Measurements from ENCODE around the gene SCNN1A.
A peak's percentile ranks its signal among the peaks of the same experiment; 100 is the strongest.

The SCNN1A gene

GRCh38 chr12:6303071-6303470, 72.3 kb downstream of the SCNN1A start:
- TF ChIP-seq ARNTL (CRISPR knock-in tag; IDR thresholded peaks at IDR 0.05; ENCODE audit: borderline replicate concordance, low read depth) (no peak), SNAI2 (CRISPR knock-in tag; IDR thresholded peaks at IDR 0.05) (no peak), ZNF70 (CRISPR knock-in tag; IDR thresholded peaks at IDR 0.05) (no peak), ISL1 (CRISPR knock-in tag; IDR thresholded peaks at IDR 0.05) (no peak), TCF4 (CRISPR knock-in tag; IDR thresholded peaks at IDR 0.05; ENCODE audit: borderline replicate concordance) (no peak), GLIS3 (CRISPR knock-in tag; IDR thresholded peaks at IDR 0.05) (no peak), ZC3H10 (CRISPR knock-in tag; IDR thresholded peaks at IDR 0.05) (no peak), BACH2 (CRISPR knock-in tag; IDR thresholded peaks at IDR 0.05; ENCODE audit: borderline replicate concordance) (no peak), ZNF565 (CRISPR knock-in tag; conservative IDR thresholded peaks at IDR 0.05; ENCODE audit: low read depth) (no peak), ZFP30 (CRISPR knock-in tag; IDR thresholded peaks at IDR 0.05) (no peak), ZNF8 (CRISPR knock-in tag; IDR thresholded peaks at IDR 0.05) (no peak)
- TF ChIP-seq, protein P1, sequence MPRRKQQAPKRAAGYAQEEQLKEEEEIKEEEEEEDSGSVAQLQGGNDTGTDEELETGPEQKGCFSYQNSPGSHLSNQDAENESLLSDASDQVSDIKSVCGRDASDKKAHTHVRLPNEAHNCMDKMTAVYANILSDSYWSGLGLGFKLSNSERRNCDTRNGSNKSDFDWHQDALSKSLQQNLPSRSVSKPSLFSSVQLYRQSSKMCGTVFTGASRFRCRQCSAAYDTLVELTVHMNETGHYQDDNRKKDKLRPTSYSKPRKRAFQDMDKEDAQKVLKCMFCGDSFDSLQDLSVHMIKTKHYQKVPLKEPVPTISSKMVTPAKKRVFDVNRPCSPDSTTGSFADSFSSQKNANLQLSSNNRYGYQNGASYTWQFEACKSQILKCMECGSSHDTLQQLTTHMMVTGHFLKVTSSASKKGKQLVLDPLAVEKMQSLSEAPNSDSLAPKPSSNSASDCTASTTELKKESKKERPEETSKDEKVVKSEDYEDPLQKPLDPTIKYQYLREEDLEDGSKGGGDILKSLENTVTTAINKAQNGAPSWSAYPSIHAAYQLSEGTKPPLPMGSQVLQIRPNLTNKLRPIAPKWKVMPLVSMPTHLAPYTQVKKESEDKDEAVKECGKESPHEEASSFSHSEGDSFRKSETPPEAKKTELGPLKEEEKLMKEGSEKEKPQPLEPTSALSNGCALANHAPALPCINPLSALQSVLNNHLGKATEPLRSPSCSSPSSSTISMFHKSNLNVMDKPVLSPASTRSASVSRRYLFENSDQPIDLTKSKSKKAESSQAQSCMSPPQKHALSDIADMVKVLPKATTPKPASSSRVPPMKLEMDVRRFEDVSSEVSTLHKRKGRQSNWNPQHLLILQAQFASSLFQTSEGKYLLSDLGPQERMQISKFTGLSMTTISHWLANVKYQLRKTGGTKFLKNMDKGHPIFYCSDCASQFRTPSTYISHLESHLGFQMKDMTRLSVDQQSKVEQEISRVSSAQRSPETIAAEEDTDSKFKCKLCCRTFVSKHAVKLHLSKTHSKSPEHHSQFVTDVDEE (CRISPR knock-in tag; IDR thresholded peaks at IDR 0.05), result no peak
- TF ChIP-seq, protein P2, sequence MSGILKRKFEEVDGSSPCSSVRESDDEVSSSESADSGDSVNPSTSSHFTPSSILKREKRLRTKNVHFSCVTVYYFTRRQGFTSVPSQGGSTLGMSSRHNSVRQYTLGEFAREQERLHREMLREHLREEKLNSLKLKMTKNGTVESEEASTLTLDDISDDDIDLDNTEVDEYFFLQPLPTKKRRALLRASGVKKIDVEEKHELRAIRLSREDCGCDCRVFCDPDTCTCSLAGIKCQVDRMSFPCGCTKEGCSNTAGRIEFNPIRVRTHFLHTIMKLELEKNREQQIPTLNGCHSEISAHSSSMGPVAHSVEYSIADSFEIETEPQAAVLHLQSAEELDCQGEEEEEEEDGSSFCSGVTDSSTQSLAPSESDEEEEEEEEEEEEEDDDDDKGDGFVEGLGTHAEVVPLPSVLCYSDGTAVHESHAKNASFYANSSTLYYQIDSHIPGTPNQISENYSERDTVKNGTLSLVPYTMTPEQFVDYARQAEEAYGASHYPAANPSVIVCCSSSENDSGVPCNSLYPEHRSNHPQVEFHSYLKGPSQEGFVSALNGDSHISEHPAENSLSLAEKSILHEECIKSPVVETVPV (CRISPR knock-in tag; IDR thresholded peaks at IDR 0.05), result no peak
- ATAC-seq, result no peak

- TF ChIP-seq PPARA (CRISPR knock-in tag; IDR thresholded peaks at IDR 0.05; ENCODE audit: borderline replicate concordance), result no peak
- TF ChIP-seq, protein P1 (CRISPR knock-in tag; IDR thresholded peaks at IDR 0.05), result no peak
- TF ChIP-seq ESRRG (CRISPR knock-in tag; IDR thresholded peaks at IDR 0.05), result no peak
- TF ChIP-seq SNAI2 (CRISPR knock-in tag; IDR thresholded peaks at IDR 0.05), result no peak
- TF ChIP-seq GLIS3 (CRISPR knock-in tag; IDR thresholded peaks at IDR 0.05), result no peak
- TF ChIP-seq ZC3H10 (CRISPR knock-in tag; IDR thresholded peaks at IDR 0.05), result no peak
- no peak for ATAC-seq
Observed at GRCh38 chr12:6302621-6303020, 72.7 kb downstream of the SCNN1A start.

GRCh38 chr12:6301721-6302120, 73.6 kb downstream of the SCNN1A start:
- ATAC-seq, result peak; percentile 46; the same call in 1 of the 3 replicates
- no peak for TF ChIP-seq RARB (CRISPR knock-in tag; IDR thresholded peaks at IDR 0.05)
- TF ChIP-seq OSR1 (CRISPR knock-in tag; IDR thresholded peaks at IDR 0.05), result no peak
- TF ChIP-seq ZNF70 (CRISPR knock-in tag; IDR thresholded peaks at IDR 0.05), result no peak

DNA sequence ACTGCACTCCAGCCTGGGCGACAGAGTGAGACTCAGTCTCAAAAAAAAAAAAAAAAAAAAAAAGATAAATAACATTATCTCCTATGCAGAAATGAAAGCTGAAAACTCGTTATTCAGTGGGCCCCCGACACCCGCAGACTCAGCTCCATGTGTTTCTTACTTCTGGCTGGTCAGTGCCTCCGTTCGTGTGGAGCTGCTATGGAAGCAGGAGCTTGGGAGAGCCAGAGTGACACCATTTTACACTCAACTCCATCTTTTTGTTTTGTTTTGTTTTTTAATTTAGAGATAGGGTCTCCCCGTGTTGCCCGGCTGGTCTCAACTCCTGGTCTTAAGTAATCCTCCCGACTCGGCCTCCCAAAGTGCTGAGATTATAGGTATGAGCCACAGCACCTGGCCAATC, 78.2 kb downstream of the SCNN1A start:
- no peak for ATAC-seq
- TF ChIP-seq, protein P3, sequence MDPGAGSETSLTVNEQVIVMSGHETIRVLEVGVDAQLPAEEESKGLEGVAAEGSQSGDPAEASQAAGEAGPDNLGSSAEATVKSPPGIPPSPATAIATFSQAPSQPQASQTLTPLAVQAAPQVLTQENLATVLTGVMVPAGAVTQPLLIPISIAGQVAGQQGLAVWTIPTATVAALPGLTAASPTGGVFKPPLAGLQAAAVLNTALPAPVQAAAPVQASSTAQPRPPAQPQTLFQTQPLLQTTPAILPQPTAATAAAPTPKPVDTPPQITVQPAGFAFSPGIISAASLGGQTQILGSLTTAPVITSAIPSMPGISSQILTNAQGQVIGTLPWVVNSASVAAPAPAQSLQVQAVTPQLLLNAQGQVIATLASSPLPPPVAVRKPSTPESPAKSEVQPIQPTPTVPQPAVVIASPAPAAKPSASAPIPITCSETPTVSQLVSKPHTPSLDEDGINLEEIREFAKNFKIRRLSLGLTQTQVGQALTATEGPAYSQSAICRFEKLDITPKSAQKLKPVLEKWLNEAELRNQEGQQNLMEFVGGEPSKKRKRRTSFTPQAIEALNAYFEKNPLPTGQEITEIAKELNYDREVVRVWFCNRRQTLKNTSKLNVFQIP (CRISPR knock-in tag; IDR thresholded peaks at IDR 0.05; ENCODE audit: borderline replicate concordance, low read depth), result no peak
- TF ChIP-seq CSDC2 (CRISPR knock-in tag; IDR thresholded peaks at IDR 0.05) (no peak), ISL1 (CRISPR knock-in tag; IDR thresholded peaks at IDR 0.05) (no peak), GLIS3 (CRISPR knock-in tag; IDR thresholded peaks at IDR 0.05) (no peak), ESRRG (CRISPR knock-in tag; IDR thresholded peaks at IDR 0.05) (no peak), ZFP3 (CRISPR knock-in tag; IDR thresholded peaks at IDR 0.05) (no peak), SNAI2 (CRISPR knock-in tag; IDR thresholded peaks at IDR 0.05) (no peak), BACH2 (CRISPR knock-in tag; IDR thresholded peaks at IDR 0.05; ENCODE audit: borderline replicate concordance) (no peak), RARB (CRISPR knock-in tag; IDR thresholded peaks at IDR 0.05) (no peak), ZNF565 (CRISPR knock-in tag; conservative IDR thresholded peaks at IDR 0.05; ENCODE audit: low read depth) (no peak), ZC3H10 (CRISPR knock-in tag; IDR thresholded peaks at IDR 0.05) (no peak)
- TF ChIP-seq, protein P1 (CRISPR knock-in tag; IDR thresholded peaks at IDR 0.05), result no peak
- TF ChIP-seq, protein P4, sequence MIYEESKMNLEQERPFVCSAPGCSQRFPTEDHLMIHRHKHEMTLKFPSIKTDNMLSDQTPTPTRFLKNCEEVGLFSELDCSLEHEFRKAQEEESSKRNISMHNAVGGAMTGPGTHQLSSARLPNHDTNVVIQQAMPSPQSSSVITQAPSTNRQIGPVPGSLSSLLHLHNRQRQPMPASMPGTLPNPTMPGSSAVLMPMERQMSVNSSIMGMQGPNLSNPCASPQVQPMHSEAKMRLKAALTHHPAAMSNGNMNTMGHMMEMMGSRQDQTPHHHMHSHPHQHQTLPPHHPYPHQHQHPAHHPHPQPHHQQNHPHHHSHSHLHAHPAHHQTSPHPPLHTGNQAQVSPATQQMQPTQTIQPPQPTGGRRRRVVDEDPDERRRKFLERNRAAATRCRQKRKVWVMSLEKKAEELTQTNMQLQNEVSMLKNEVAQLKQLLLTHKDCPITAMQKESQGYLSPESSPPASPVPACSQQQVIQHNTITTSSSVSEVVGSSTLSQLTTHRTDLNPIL (CRISPR knock-in tag; IDR thresholded peaks at IDR 0.05; ENCODE audit: low read depth), result no peak
- TF ChIP-seq, protein P2 (CRISPR knock-in tag; IDR thresholded peaks at IDR 0.05), result no peak
